GM12874 (cell line): ENCODE data around the gene FHOD3.

Experiments used
- CTCF ChIP-seq: IDR thresholded peaks from 2 replicates; pipeline ENCODE4 v1.5.1; 2011; ENCODE audit warnings: low read depth, mild to moderate bottlenecking, control low read depth, low read length, moderate library complexity; ENCODE audit not compliant: insufficient read depth

Gene FHOD3

GRCh38 chr18:36481935-36482334, 184.4 kb downstream of the FHOD3 start:
- no peak for TF ChIP-seq CTCF

- TF ChIP-seq CTCF = no peak
Observed at GRCh38 chr18:36484591-36484990, 187.1 kb downstream of the FHOD3 start.

- TF ChIP-seq CTCF = no peak
Observed at GRCh38 chr18:36485772-36486171, 188.3 kb downstream of the FHOD3 start.

DNA sequence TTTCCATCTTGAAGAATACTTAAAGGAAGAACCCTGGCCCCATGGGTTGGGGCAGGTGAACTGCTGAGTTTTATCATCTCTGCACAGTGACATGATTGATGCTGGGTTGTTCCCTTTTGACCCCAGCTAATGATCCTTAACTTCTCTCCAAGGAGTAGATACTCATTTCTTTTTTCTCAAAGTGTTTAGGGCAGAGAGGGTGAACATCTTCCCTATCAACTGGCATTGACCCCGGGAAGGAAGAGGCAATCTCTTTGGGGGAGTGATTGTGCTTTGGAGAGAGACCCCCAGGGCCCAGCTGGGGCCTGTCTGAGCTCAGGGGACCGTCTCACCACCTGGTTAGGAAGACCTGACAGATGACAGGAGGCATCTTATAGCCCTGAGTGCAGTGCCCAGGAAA, 190.6 kb downstream of the FHOD3 start:
- TF ChIP-seq CTCF = no peak

GRCh38 chr18:36490897-36491296, 193.4 kb downstream of the FHOD3 start:
- no peak for TF ChIP-seq CTCF

GRCh38 chr18:36492604-36493329, 195.3 kb downstream of the FHOD3 start:
- TF ChIP-seq CTCF = no peak

- no peak for TF ChIP-seq CTCF
Observed at GRCh38 chr18:36493349-36494159, 196.0 kb downstream of the FHOD3 start.
